Mucosa of descending colon (tissue), 3 donors: ENCODE results near the gene PDGFC. TPM values are rescaled to one million over a fixed set of nuclear protein-coding genes. Genes with fewer than 3 reads are reported as not detected.
A peak's percentile ranks its signal among the peaks of the same experiment; 100 is the strongest.

Source experiments
- ATAC-seq: fragments of 200-7000 bp; cut with Tn5 transposase; one replicate; pipeline ENCODE4 v1.9.1; 2020; ENCODE audit warnings: mild to moderate bottlenecking, moderate library complexity
- DNase-seq, 3 donors: peaks; one replicate each; pipeline ENCODE4 v3.0.0-alpha.2; 2020
- H3K36me3 ChIP-seq: fragments of 200-600 bp; one replicate; pipeline ENCODE4 v1.8.0; 2021; ENCODE audit warnings: low read depth, mild to moderate bottlenecking
- H3K4me1 ChIP-seq: fragments of 200-600 bp; one replicate; pipeline ENCODE4 v1.8.0; 2021; ENCODE audit warnings: low read depth, mild to moderate bottlenecking
- H3K4me3 ChIP-seq: fragments of 200-600 bp; one replicate; pipeline ENCODE4 v1.8.0; 2021; ENCODE audit warnings: mild to moderate bottlenecking
- H3K9me3 ChIP-seq: fragments of 200-600 bp; one replicate; pipeline ENCODE4 v1.8.0; 2021; ENCODE audit warnings: mild to moderate bottlenecking
- intact Hi-C, 2 donors: fragments of 100-400 bp; cut with DNase I in 1 of 2; cut with micrococcal nuclease in 1 of 2; formaldehyde crosslinking; loops; one replicate each; pipeline versions ENCODE4 v1.11.0 to v1.11.1; 2022; cut with DNase I, micrococcal nuclease
- total RNA-seq, 3 donors: library from RNA; stranded (reverse); fragmentation: NEBNext Ultra II Directional in 2 of 3; extraction: Animal tissue kit (Norgen Biotek cat#: 25700) in 2 of 3; gene quantifications; one replicate each; pipeline versions ENCODE4 v1.2.1 to v1.2.4, GENCODE V29; 2021 to 2023
- TF ChIP-seq, protein P1 (sequence below): fragments of 200-600 bp; IDR thresholded peaks from one replicate; pipeline ENCODE4 v1.8.0; 2022; ENCODE audit warnings: antibody characterized with exemption, mild to moderate bottlenecking
- donor health status: DM: no; HTN: no; CAD: no; lungs with moderate emphysema.
- donor health status: DM: no; HTN: no; CAD: no.
- donor health status: DM: no; HTN: yes; CAD: no.

PDGFC gene
- total RNA-seq, 3 donors from 2014 or later: 3.9 to 27.9 (median 6.1) TPM

DNA sequence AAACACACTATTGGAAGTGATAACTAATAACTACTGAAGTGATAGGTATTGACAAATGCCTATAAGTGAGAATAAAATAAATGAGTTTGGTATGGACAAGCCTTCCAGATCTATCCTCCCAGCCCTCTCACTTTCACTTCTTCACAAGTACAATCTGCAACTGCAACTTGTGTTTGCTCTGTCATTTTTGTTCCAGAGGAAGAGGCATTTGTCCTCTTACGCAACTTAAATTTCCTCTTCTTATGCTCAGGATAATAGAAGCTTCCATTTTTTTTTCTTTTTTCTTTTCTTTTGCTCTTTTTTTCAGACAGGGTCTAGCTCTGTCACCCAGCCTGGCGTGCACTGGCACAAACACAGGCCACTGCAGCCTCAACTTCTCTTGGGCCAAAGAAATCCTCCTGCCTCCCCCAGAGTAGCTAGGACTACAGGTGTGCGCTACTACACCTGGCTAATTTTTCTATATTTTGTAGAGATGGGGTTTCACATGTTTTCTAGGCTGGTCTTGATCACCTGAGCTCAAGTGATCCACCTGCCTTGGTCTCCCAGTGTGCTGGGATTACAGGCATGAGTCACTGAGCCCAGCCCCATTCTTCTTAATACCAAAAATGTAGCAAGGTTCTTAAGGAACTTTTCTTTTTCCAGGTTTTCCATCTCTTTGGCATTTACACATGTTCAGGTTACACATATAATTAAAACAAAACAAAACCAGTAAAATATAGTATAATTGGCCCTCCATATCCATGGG, 73.1 kb downstream of the PDGFC start:
- no peaks in the 10 kb centered on the region for H3K4me1 ChIP-seq
- no peaks in the 10 kb centered on the region for H3K36me3 ChIP-seq
- no peaks in the 10 kb centered on the region for H3K9me3 ChIP-seq
- DNase-seq: no peak
- ATAC-seq: no peak
- TF ChIP-seq, protein P1, sequence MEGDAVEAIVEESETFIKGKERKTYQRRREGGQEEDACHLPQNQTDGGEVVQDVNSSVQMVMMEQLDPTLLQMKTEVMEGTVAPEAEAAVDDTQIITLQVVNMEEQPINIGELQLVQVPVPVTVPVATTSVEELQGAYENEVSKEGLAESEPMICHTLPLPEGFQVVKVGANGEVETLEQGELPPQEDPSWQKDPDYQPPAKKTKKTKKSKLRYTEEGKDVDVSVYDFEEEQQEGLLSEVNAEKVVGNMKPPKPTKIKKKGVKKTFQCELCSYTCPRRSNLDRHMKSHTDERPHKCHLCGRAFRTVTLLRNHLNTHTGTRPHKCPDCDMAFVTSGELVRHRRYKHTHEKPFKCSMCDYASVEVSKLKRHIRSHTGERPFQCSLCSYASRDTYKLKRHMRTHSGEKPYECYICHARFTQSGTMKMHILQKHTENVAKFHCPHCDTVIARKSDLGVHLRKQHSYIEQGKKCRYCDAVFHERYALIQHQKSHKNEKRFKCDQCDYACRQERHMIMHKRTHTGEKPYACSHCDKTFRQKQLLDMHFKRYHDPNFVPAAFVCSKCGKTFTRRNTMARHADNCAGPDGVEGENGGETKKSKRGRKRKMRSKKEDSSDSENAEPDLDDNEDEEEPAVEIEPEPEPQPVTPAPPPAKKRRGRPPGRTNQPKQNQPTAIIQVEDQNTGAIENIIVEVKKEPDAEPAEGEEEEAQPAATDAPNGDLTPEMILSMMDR: no peak
- intact Hi-C loops: no loop called here
- no peak overlapping the region for H3K4me3 ChIP-seq

DNA sequence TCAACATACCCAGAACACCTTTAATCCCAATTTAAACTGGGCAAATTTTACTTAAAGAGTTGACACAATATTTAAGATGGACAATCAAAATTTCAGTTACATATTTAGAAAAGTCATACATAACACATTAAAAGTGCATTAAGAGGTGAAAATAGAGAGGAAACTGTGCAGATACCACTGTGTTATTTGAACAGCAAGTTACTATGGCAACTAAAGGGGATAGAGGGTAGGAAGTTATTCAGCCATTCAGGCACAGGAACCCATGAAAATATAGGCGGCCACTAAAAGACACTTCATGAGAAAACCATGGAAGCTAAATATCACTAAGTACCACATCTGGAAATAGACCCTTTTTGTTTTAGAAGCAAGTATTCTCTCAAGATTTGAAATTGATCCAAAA, 75.1 kb downstream of the PDGFC start:
- H3K36me3 ChIP-seq: no peaks in the 10 kb centered on the region
- H3K9me3 ChIP-seq: no peaks in the 10 kb centered on the region
- no peak for DNase-seq
- no peak overlapping the region for H3K4me3 ChIP-seq
- no peak for ATAC-seq
- H3K4me1 ChIP-seq: no peaks in the 10 kb centered on the region
- intact Hi-C loops: no loop called here
- TF ChIP-seq, protein P1: no peak

DNA sequence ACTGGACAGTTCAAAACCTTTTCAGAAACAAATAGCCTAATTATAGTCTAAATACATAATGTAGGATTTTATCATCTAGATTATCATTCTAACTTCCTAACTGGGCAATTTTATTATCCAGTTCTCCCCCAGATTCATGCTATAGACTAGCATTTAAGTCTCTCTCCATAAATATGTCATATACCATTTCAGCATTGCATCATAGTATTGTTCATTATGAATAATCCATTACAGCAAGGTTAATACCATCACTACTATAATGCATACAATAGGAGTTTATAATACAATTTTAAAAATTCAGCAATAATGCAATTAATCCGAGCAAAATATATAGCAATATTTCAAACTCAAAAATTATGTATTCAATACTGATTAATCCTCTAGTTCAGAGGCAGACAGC, 77.4 kb downstream of the PDGFC start:
- DNase-seq: no peak
- intact Hi-C loops: no loop called here
- Histone ChIP-seq H3K4me3 (no peak overlapping the region), H3K9me3 (no peaks in the 10 kb centered on the region), H3K36me3 (no peaks in the 10 kb centered on the region), H3K4me1 (no peaks in the 10 kb centered on the region)
- TF ChIP-seq, protein P1: no peak
- no peak for ATAC-seq

DNA sequence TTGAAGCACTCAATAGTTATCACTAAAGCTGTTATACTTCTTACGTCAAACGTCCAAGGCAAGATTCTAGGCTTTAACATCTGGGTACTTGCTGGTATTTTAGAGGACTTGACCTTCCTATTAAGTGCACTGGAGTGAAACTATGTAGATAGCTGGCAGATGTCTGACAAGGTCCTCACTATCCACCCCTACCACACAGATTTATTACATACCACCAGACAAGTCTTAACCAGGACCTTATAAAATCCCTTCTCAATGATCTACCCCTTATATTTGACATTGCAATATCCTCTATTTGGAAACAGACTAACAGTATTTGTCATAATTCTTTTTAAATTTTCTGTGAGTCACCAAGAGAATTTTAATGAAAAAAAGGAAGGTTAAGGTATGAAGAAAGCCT, 78.8 kb downstream of the PDGFC start:
- no peak for ATAC-seq
- no peaks in the 10 kb centered on the region for H3K36me3 ChIP-seq
- TF ChIP-seq, protein P1: no peak
- no peaks in the 10 kb centered on the region for H3K4me1 ChIP-seq
- DNase-seq: no peak
- H3K9me3 ChIP-seq: no peaks in the 10 kb centered on the region
- intact Hi-C loops: no loop called here
- no peak overlapping the region for H3K4me3 ChIP-seq

DNA sequence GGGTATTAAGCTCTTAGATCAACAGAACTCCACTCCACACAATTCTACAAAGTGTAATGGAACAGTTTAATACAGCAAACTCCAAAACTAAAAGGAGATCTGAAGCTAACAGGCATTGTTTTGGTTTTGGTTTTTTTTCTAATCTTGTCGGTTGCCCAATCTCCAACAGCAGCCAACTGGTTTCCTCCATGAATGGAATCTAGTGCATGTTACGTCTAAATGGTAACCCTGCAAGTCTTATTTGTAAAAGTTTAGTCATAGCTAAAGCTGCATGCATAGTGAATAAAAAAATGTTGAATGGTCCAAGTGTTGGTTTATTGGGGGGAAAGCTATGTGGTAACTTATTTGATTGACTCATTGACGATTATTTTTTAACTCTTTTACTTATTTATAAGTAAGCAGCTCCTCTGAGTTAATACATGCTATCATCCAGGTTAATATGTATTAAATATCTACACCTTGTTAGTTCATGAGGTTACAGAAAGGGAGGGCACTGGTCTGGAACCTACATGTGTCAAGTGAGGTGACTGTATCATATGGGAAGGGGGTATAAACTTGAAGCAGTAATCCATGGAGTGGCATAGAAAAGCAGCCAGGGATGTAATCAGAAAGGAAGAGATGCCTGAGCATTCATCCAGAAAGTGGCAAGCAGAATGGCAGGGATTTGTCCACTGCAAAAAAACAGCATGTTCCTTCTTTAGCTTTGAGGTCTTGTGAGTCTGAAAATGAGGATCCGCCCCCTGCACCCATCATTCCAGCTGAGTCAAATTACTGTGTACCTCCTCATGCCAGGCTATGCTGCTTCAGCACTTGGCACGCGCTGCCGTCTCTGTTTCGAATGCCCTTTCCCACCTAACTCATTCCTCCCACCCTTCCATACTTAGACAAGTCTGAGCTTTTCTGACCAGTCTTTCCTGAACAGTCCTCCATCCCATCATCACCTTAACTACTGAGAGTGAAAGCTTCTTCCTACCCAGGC, 81.7 kb downstream of the PDGFC start:
- TF ChIP-seq, protein P1: no peak
- Histone ChIP-seq H3K4me1 (no peaks in the 10 kb centered on the region), H3K36me3 (no peaks in the 10 kb centered on the region), H3K4me3 (no peak overlapping the region), H3K9me3 (no peaks in the 10 kb centered on the region)
- intact Hi-C loops: no loop called here
- peak in 1 of 3 donors; percentile 18 for DNase-seq
- ATAC-seq: no peak
